Neural progenitor cell (in vitro differentiated cells): ENCODE measurements around the gene HNRNPM. TPM values are rescaled to one million over a fixed set of nuclear protein-coding genes. Genes with fewer than 3 reads are reported as not detected.
A peak's percentile ranks its signal among the peaks of the same experiment; 100 is the strongest.

ENCODE experiments used
- DNase-seq: peaks from one replicate; pipeline ENCODE4 v3.0.0-alpha.2; 2016; ENCODE audit warnings: low spot score
- H2AFZ ChIP-seq: fragments of 200-600 bp; sonication (generic); replicated peaks from 2 replicates; pipeline ENCODE4 v1.6.1; 2016; ENCODE audit warnings: antibody characterized with exemption
- H3F3A ChIP-seq: fragments of 200-600 bp; sonication (generic); 2 replicates; pipeline ENCODE4 v1.6.1; 2016; ENCODE audit warnings: antibody characterized with exemption, low read depth
- H3K27ac ChIP-seq: fragments of 200-600 bp; sonication (generic); 2 replicates; pipeline ENCODE4 v1.5.1; 2016; ENCODE audit warnings: mild to moderate bottlenecking
- H3K27me3 ChIP-seq: fragments of 200-600 bp; sonication (generic); 2 replicates; pipeline ENCODE4 v1.6.1; 2016; ENCODE audit warnings: mild to moderate bottlenecking, moderate library complexity
- H3K36me3 ChIP-seq: fragments of 200-600 bp; sonication (generic); 2 replicates; pipeline ENCODE4 v1.5.1; 2016
- H3K4me1 ChIP-seq: fragments of 200-600 bp; sonication (generic); 2 replicates; pipeline ENCODE4 v1.6.1; 2016; ENCODE audit warnings: mixed run types
- H3K4me2 ChIP-seq: fragments of 200-600 bp; sonication (generic); 2 replicates; pipeline ENCODE4 v1.6.1; 2016
- H3K4me3 ChIP-seq: fragments of 200-600 bp; sonication (generic); 2 replicates; pipeline ENCODE4 v1.5.1; 2016
- H3K79me2 ChIP-seq: fragments of 200-600 bp; sonication (generic); 2 replicates; pipeline ENCODE4 v1.6.1; 2016; ENCODE audit warnings: low read depth
- H3K9ac ChIP-seq: fragments of 200-600 bp; sonication (generic); 2 replicates; pipeline ENCODE4 v1.6.1; 2016
- H3K9me3 ChIP-seq: fragments of 200-600 bp; sonication (generic); 2 replicates; pipeline ENCODE4 v1.5.1; 2016; ENCODE audit warnings: low read depth
- H4K20me1 ChIP-seq: fragments of 200-600 bp; sonication (generic); 2 replicates; pipeline ENCODE4 v1.6.1; 2016; ENCODE audit warnings: low read depth
- H3K27ac Mint-ChIP-seq: 3 replicates; pipeline ENCODE4 v1.8.0; 2021; ENCODE audit warnings: mixed read lengths
- H3K27me3 Mint-ChIP-seq: 2 replicates; pipeline ENCODE4 v1.8.0; 2022; ENCODE audit warnings: low read depth, mild to moderate bottlenecking, inconsistent platforms, moderate library complexity, mixed read lengths; ENCODE audit not compliant: insufficient read depth
- H3K36me3 Mint-ChIP-seq: 3 replicates; pipeline ENCODE4 v1.8.0; 2021; ENCODE audit warnings: mixed read lengths
- H3K4me1 Mint-ChIP-seq: 3 replicates; pipeline ENCODE4 v1.8.0; 2021; ENCODE audit warnings: mixed read lengths
- H3K4me3 Mint-ChIP-seq: 3 replicates; pipeline ENCODE4 v1.8.0; 2021; ENCODE audit warnings: mild to moderate bottlenecking, moderate library complexity, mixed read lengths
- H3K9me3 Mint-ChIP-seq: 3 replicates; pipeline ENCODE4 v1.8.0; 2020; ENCODE audit warnings: mixed read lengths
- EZH2 ChIP-seq: fragments of 200-600 bp; sonication (generic); IDR thresholded peaks from 2 replicates; pipeline ENCODE4 v1.6.1; 2017; ENCODE audit warnings: antibody characterized with exemption, mild to moderate bottlenecking, moderate library complexity
- EZH2phosphoT487 ChIP-seq: fragments of 200-600 bp; sonication (generic); IDR thresholded peaks from 2 replicates; pipeline ENCODE4 v1.6.1; 2017; ENCODE audit warnings: antibody characterized with exemption
- total RNA-seq: library from RNA; depleted of rRNA; stranded (reverse); fragments of >200 nt; gene quantifications from 2 replicates; pipeline ENCODE4 v1.2.3, GENCODE V29; 2015; ENCODE audit warnings: low replicate concordance
- TF ChIP-seq, protein P1 (sequence below): fragments of 200-600 bp; sonication (generic); IDR thresholded peaks from 2 replicates; pipeline ENCODE4 v1.5.1; 2017; ENCODE audit warnings: antibody characterized with exemption, mild to moderate bottlenecking

HNRNPM gene
- total RNA-seq, 1 donor from 2014 or later: 118 TPM

DNA sequence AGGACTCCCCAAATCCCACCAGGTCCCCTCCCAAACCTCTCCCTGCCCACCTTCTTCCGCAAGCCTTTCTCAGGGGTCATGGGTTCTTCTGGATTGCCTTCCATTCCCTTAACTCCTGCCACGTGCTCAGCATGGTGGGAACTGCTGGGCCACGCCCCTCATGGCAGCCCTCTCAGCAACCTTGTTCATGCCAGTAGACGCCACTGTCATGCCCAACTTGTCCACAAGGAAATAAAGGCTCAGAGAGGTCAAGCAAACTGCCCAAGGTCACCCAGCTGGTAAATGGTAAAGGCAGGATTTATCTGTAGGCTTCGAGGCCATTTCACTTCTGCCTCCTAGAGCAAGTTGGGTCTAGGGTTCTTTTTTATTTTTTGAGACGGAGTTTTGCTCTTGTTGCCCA, 46.8 kb downstream of the HNRNPM start:
- Histone ChIP-seq H3K27ac (no peak overlapping the region), H3K4me3 (no peak overlapping the region), H4K20me1 (peaks cover 17% of the 10 kb centered on the region), H3K9me3 (no peaks in the 10 kb centered on the region), H3K79me2 (peaks cover 9% of the 10 kb centered on the region), H3K36me3 (no peaks in the 10 kb centered on the region), H2AFZ (no peak overlapping the region), H3K9ac (no peak overlapping the region), H3K4me1 (peaks cover 33% of the 10 kb centered on the region), H3K4me2 (no peak overlapping the region), H3F3A (peaks cover 36% of the 10 kb centered on the region), H3K27me3 (no peaks in the 10 kb centered on the region)
- peaks cover 26% of the 10 kb centered on the region for H3K4me1 Mint-ChIP-seq
- H3K36me3 Mint-ChIP-seq: peaks cover 19% of the 10 kb centered on the region
- H3K27ac Mint-ChIP-seq: no peak overlapping the region
- no peaks in the 10 kb centered on the region for H3K9me3 Mint-ChIP-seq
- no peak for DNase-seq
- no peak for TF ChIP-seq EZH2phosphoT487
- TF ChIP-seq, protein P1, sequence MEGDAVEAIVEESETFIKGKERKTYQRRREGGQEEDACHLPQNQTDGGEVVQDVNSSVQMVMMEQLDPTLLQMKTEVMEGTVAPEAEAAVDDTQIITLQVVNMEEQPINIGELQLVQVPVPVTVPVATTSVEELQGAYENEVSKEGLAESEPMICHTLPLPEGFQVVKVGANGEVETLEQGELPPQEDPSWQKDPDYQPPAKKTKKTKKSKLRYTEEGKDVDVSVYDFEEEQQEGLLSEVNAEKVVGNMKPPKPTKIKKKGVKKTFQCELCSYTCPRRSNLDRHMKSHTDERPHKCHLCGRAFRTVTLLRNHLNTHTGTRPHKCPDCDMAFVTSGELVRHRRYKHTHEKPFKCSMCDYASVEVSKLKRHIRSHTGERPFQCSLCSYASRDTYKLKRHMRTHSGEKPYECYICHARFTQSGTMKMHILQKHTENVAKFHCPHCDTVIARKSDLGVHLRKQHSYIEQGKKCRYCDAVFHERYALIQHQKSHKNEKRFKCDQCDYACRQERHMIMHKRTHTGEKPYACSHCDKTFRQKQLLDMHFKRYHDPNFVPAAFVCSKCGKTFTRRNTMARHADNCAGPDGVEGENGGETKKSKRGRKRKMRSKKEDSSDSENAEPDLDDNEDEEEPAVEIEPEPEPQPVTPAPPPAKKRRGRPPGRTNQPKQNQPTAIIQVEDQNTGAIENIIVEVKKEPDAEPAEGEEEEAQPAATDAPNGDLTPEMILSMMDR: peak; percentile 6
- H3K27me3 Mint-ChIP-seq: peaks cover 8% of the 10 kb centered on the region
- H3K4me3 Mint-ChIP-seq: no peak overlapping the region

DNA sequence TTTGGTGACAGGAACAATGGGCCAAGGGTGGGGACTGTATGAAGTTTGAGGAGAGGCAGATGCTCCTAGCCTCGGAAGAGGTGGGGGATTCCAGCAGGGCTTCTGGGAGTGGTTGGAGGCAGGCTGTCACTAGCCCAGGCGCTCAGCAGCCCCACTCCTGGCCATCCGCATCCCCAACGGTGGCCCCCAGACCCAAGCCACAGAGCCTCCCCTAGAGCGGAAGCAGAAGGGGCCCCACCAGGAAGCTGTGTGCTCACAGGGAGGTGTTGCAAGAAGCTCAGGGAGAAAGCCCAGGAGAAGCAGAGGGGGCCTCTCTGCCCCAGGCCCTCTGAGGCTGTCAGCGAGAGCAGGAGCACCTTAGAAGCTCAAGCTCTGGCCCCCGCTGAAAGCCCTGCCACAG, 49.4 kb downstream of the HNRNPM start:
- no peak overlapping the region for H3K27ac Mint-ChIP-seq
- no peak overlapping the region for H3K4me3 Mint-ChIP-seq
- Histone ChIP-seq H3K4me3 (no peak overlapping the region), H2AFZ (no peak overlapping the region), H3K36me3 (no peaks in the 10 kb centered on the region), H3K27ac (no peak overlapping the region), H3K27me3 (no peaks in the 10 kb centered on the region), H3K9me3 (no peaks in the 10 kb centered on the region), H4K20me1 (no peaks in the 10 kb centered on the region), H3K9ac (no peak overlapping the region), H3K4me1 (peaks cover 15% of the 10 kb centered on the region), H3K79me2 (no peaks in the 10 kb centered on the region), H3K4me2 (no peak overlapping the region), H3F3A (peaks cover 11% of the 10 kb centered on the region)
- no peak for TF ChIP-seq EZH2
- no peak for TF ChIP-seq EZH2phosphoT487
- TF ChIP-seq, protein P1: no peak
- no peaks in the 10 kb centered on the region for H3K36me3 Mint-ChIP-seq
- no peaks in the 10 kb centered on the region for H3K9me3 Mint-ChIP-seq
- peaks cover 7% of the 10 kb centered on the region for H3K4me1 Mint-ChIP-seq
- DNase-seq: no peak
- peaks cover 11% of the 10 kb centered on the region for H3K27me3 Mint-ChIP-seq

DNA sequence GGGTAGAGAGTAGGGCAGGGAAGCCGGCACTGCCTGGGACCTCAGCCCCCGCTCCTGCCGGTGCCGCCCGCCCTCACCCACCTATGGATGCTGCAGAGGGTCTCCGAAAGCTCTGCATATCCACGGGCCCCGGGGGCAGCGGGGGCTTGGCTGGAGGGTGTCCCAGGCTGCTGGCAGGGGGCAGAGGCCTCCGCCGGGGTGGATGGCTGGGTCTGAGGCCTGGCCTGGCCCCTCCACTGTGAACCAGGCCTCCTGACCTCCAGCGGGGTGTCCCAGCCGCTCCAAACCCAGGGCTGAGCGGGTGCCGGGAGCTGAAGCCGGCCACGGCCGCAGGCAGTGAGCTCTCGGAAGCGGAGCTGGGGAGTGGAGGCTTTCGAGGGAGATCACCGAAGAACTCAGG, 53.5 kb downstream of the HNRNPM start:
- Mint-ChIP-seq H3K27me3 (peaks cover 6% of the 10 kb centered on the region), H3K36me3 (no peaks in the 10 kb centered on the region), H3K4me1 (peaks cover 23% of the 10 kb centered on the region), H3K4me3 (no peak overlapping the region), H3K27ac (no peak overlapping the region), H3K9me3 (no peaks in the 10 kb centered on the region)
- DNase-seq: no peak
- Histone ChIP-seq H3K27ac (no peak overlapping the region), H2AFZ (no peak overlapping the region), H3K4me3 (no peak overlapping the region), H3K9ac (no peak overlapping the region), H3K36me3 (no peaks in the 10 kb centered on the region), H3K27me3 (no peaks in the 10 kb centered on the region), H3F3A (no peaks in the 10 kb centered on the region), H3K4me2 (no peak overlapping the region), H4K20me1 (no peaks in the 10 kb centered on the region), H3K4me1 (peaks cover 18% of the 10 kb centered on the region), H3K79me2 (no peaks in the 10 kb centered on the region), H3K9me3 (no peaks in the 10 kb centered on the region)
- TF ChIP-seq, protein P1: no peak
- TF ChIP-seq EZH2phosphoT487 (no peak), EZH2 (no peak)
